HG03575 (cell line): ENCODE data around the gene FAM83E.
"Not testable (repeated sequence)": the region's sequence is repeated elsewhere in the genome, so short reads cannot be mapped to it uniquely, and the experiment has no call there.

ENCODE experiments used
- ATAC-seq: cut with Tn5 transposase; IDR thresholded peaks from one replicate; pipeline ENCODE4 v1.9.1; 2021; ENCODE audit not compliant: unreplicated experiment, insufficient number of reproducible peaks, low FRiP score; ENCODE audit errors: extremely low read depth

The FAM83E gene

DNA sequence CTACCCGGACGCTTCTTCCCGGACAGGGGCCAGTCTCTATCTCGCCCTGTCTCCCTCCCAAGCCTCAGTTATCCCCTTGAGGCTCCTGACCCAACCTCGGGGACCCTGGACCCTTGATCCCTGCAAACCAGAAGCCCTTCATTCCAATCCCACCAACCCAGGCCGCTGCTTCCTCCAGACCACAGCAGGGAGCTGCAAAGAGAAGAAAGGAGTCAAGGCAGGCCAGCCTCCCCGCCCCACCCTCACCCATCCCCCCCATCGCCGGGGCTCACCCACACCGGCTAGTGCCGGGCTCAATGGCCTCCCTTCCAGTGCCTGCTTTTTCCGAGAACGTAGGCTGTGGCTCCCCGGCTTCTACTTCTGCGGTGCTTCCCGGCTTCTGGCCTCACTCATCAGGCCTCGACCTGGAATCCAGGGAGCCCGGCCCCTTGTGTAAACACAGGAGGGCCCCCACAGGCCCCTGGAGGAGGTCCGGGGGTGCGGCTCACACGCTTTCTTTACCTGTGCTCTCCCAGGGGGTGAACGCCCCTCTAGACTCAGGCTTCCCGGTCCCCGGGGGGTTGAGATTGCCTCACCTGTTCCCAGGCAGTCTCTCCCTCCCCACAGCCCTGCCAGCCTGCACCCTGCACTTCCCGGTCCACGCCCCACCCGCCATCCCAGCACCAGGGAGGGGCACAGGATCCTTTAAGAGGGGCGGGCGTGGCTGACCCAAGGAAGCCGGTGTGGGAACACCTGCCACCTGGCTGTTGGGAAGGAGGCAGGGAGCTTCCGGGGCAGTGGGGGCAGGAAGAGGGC is at the start of gene FAM83E:
Gene FAM83E (minus strand): TSS at position 641 of the 795 bp plus-strand sequence. CDS start 1,704 bp downstream, outside the sequence.
- ATAC-seq: no peak

DNA sequence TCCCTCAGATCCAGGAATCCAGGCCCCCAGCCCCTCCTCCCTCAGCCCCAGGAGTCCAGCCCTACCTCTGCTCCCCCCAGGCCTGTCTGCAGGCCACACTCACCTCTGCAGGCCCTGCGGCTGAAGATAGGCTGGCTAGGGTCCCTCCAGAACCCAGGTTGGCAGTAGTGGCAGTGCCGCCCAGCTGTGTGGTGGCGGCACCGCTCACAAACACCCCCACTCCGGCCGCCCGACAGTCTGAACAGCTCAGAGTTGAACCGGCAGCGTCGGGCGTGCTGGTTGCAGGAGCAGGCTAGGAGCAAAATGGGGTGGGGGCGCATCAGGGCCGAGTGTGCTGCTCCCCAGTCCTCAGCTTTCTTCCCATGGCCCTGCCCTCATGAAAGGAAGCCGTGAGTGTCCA is 49.6 kb upstream of the FAM83E start:
- ATAC-seq: no peak

DNA sequence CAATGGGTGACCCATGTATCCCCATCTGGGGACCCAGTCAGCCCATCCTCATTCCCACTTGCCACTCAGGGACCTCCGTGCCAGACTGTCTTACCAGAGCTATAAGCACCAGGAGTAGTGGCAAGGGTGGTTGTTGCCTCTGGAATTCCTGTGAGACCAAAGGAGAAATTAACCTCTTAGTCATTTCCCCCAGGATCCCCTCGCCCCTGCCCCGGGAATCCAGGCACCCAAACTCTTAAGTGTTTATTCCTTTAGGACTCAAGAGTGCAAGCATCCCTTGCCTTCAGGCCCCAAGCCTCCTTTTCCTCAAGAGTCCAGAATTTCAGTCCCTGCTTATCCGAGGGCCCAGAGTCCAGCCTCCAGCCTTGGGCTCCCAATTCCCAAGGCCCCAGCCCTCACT is 48.8 kb upstream of the FAM83E start:
- no peak for ATAC-seq

DNA sequence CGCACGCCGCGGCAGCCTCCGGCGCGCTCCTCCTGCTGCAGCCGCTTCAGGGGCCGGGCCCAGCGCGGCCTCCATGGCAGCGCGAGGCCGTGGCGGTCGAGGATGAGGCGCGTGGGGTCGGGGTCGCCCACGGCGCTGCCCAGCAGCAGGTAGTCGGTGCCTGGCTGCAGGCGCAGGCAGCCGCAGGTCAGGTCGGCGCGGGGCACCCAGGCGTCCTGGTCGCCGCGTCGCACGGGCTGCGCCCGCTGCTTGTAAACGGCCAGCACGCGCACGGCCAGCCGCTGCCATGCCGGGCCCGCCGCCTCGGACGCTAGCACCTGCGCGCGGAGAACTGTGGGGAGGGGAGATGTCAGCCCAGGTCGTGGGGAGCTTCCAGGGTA is 46.8 kb upstream of the FAM83E start:
- ATAC-seq: no peak

DNA sequence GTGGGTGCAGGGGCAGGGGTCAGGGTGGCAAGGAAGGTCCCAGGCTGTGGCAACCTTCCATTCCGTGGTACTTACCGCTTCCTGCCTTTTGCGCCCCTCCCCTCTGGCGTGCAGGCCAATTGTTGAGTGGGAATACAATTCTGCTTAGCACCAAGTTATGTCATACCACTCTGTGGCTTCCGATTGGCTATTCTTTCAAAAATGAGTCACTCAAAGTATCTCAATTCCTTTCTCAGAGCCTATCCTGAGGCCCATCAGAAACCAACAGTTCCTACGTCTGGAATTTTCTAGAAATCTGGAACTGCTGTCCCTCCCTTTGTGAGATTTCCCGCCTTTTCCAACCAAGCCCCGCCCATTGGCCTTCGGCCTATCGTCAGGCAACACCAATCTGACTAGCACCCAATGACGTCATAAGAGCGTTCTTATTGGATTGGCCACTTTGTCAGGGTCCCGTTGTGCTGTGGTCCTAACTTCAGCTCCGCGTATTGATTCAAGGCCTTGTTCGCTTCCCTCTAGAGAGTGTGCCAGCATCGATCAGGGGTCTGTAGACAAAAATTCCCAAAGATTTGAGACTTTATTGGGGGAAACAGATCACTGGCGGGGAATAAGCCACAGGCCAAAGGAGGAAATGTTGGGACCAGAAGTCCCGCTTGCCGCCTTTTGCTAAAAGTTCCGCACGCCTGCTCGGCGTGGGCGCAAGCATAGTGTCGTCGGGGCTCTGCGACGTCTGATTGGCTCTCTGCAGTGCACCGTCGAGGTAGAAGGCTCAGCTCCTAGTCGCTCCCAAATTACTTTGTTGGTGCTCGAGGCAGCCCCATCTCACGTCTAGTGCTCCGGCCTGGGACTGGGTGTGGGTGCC is 46.2 kb upstream of the FAM83E start:
- ATAC-seq: no peak

DNA sequence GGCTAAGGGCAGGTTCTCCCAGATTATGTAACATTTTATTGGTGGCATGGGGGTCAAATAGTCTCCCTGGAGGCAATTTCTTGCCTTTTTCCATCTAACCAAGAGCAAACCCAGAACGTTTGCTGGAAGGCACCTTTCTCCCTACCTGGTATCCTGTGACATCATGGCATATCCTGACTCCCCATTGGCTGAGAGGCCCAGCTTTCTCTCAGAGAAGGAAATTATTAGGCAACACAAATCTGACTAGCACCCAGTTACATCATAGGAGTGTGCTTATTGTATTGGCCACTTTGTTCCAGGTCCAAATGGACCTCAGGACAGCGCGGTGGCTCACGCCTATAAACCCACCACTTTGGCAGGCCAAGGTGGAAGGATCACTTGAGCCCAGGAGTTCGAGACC is 44.9 kb upstream of the FAM83E start:
- no peak for ATAC-seq

DNA sequence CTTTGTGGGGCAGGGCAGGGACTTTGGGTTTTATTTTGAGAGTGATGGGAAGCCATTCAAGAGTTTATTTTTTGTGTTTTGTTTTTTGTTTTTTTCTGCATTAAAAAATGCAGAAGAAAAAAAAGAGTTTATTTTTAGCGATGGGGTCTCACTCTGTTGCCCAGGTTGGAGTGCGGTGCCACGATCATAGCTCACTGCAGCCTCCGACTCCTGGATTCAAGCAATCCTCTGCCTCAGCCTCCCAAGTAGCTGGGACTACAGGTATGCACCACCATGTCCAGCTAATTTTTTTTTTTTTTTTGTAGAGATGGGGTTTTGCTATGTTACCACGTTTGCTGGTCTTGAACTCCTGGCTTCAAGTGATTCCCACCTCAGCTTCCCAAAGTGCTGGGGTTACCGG is 43.6 kb upstream of the FAM83E start:
- ATAC-seq: no peak

DNA sequence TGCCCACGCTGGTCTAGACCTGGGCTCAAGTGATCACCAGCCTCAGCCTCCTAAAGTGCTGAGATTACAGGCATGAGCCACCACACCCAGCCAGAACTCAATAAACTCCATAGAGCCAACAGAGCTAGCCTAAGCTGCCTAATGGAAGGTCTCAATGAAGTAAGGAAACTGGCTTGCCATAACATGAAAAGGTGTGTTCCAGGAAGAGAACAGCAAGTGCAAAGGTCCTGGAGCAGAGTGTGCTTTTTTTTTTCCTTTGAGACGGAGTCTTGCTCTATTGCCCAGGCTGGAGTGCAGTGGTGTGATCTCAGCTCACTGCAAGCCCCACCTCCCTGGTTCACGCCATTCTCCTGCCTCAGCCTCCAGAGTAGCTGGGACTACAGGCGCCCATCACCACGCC is 43.0 kb upstream of the FAM83E start:
- ATAC-seq: not testable (repeated sequence)

DNA sequence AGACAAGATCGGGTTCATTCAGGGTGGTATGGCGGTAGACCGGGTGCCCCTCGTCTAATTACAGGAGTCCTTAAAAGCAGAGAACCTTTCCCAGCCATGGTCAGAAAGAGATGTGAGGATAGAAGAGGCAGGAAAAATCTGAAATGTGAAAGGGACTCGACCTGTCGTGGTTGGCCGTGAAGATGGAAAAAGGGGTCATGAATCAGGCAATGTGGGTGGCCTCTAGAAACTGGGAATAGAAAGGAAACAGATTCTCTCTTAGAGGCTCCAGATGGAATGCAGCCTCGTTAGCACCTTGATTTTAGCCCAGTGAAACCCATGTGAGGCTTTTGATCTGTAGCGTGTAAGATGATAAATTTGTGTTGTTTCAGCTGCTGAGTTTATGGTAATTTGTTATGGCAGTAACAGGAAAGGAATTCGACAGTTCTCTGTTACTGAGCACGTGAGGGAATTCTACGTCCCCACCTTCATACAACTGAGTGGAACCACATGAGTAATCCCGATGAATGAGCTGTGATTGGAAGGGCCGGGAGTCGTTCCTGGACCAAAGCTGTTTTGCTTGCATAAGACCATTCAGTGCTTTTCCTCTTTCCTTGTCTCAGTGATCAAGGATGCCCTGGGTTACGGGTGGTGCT is 42.1 kb upstream of the FAM83E start:
- ATAC-seq: no peak

DNA sequence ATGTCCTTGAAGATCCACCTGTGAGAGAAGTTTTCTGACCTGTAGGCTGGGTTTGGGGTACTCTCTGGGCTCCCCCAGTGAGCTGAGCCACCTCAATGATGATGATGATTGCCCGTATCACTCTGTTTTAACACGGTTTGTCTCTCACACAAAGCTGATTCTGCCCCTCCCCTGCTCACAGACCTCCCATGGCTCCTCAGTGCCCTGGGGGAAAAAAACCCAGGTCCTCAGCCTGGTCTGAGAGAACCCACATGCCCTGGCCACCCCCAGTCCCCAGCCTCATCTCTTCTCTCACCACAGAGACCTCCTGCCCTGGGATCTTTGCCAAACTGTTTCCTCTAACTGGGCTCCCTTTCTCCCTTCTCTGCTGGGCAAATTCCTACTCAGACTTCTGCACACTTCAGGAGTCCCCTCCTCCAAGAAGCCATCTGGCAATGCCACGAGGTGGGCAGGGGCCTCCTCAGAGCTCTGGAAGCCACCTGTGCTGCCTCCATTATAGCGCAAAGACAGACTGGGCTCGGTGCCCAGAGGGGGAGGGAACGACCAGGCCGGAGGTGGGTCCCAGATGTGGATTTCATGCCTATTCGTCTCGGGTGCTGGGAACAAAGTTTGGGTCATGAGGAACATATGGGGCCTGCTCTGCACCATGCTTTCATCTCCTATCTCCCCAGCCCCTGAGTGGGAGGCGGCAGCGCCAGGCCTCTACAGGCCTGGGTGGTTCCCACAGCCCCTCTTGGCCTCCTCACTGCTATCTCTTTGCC is 39.6 kb upstream of the FAM83E start:
- no peak for ATAC-seq

DNA sequence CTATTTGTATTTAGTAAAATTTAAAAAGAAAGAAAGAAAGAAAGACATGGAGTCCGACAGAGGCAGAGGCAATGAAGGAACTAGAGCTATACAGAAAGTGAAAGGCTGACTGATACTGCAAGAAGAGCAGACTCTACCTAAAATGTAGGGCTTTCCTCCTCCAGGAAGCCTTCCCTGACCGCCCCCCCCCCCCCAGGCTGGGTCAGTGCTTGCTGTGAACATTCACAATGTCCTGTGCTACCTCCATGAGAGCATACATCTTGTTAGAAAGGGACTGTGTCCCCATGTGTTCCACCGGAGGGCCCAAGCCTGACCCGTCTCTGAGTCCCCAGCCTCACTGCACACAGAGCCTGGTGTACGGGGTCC is 36.8 kb upstream of the FAM83E start:
- no peak for ATAC-seq

DNA sequence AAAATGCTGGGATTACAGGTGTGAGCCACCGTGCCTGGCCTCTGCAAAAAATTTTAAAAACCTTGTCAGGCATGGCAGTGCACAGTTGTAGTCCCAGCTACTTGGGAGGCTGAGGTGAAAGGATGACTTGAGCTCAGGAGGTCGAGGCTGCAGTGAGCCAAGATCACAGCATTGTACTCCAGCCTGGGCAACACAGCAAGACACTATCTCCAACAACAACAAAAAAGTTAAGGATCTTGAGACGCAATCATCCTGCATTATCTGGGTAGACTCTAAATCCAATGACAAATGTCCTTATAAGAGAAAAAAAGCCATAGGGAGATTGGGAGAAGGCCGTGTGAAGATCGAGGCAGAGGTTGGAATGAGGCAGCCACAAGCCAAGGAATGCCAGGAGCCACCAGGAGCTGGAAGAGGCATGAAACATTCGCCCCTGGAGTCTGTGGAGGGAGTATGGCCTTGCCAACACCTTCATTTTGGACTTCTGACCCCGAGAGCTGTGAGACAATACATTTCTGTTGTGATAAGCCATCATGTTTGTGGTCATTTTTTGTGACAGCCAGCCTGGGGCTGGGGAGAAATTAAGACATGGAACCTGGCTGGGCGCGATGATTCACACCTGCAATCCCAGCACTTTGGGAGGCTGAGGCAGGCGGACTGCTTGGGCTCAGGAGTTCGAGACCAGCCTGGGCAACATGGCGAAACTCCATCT is 36.3 kb upstream of the FAM83E start:
- no peak for ATAC-seq

DNA sequence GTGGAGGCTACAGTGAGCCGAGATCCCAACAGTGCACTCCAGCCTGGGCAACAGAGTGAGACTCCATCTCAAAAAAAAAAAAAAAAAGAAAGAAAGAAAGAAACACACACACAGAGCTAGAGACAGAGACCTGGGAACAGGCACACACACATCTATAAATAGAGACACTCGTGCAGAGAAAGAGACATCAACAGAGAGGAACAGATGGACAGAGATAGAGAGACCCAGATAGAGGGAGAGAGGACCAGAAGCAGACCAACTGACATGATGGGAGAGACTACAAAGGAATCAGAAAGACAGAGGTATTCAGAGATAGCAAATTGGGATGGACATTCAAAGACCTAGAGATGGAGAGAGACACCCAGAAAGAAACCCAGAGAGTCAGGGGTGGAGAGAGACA is 33.3 kb upstream of the FAM83E start:
- no peak for ATAC-seq

DNA sequence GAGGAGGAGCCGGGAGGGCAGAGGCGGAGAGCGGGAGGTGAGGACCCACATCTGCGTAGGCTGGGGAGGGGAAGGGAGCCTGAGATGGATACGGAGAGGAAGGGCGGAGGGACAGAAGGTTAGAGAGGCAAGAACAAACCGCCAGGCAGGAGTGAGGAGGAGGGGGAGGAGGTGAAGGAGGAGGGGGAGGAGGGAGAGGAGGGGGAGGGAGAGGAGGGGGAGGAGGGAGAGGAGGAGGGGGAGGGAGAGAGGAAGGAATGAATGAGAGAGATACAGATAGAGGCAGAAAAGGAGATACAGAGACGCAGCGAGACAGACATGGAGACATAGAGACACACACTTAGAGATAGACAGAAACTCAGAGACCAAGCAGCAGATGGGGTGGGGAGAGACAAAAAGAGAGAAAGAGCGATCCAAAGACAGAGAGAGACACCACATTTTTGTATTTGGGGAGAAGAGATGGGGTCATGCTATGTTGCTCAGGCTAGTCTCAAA is 31.9 kb upstream of the FAM83E start:
- ATAC-seq: no peak

DNA sequence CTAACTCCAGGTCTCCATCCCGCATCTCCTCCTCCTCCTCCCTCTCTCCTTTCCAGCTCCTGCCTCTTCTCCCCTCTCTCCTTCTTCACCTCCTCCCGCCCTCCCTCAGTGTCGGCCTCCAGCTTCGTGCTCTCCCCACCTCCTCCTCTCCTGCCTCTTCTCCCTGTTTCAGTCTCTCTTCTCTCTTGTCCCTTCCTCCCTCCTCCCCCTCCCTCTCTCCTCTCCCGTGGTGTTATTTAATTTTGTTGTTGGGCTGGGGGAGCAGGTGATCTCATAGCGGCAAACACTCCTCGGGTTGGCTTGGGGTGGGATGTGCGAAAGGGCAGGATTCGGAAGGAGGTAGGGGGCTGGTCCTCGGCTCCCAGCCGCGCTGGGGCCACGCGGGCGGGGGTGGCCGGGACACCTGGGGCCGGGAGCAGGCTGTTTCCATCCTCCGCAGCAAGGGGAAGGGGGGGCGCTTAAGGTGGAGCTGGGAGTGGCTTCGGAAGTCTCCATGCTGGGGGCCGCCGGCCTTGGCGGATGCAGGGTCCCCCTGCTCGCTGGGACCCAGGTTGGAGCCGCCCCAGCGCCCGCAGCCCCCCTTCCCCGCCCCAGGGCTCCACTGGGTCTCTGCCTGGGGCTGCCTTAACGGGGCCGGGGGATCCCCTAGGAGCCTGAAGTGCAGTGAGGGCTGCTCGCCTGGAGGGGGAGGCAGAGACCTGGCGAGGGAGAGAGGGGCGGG is 31.3 kb upstream of the FAM83E start, which contains the start of gene CA11:
Gene CA11 (minus strand): TSS at position 187 of the 721 bp plus-strand sequence. CDS start 555 bp downstream, outside the sequence.
- ATAC-seq: no peak

DNA sequence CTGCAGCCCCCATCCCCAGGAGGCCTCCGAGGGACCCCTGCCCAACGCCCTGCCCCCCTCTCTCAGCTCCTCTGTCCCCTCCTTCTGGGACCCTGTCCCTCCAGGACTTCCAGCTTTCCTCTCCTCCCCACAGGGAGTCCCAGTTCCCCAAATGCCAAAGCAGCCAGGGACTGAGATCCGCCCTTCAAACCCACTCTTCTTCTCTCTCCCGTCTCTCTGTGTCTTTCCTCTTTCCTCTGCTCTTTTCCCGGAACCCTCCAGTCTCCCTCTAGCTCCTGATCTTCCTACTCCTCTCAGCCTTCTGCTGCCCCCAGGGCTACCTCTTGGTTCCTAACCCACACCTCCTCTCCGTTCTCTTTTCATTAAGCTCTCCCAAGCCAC is 30.7 kb upstream of the FAM83E start:
- ATAC-seq: no peak

DNA sequence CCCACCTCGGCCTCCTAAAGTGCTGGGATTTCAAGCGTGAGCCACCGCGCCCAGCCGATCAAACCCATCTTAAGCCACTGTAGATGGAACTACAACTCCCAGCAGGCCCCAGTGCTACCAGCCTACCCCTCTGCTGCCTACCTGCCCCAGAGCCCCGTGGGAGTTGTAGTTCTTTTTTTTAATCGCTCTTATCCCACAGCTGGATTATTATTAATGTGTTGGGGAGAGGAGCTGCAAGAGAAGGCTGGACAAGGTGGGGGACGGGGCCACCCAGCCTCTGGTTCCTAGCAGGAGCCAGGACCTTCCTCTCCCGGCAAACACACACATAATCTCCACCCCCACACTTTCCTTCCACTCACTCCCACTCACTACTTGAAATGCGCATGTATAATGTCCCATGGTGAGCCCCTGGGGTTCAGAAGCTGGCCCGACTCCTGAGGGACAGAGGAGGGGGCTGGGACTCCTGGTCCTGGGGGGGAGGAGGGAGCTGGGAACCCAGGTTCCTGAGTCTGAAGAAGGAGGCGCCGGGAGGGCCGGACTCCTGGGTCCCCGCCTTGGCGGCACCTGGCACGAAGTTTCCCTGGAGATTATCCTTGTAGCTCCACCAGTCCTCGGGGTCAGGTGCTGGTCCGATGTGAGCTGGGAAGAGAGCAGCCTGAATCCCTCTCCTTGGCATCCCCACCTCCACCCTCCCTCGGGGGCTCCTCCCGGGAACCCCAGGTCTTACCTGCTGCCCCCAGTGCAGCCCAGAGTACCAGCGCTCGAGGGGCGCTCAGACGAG is 30.2 kb upstream of the FAM83E start:
- no peak for ATAC-seq
